GM19395 (cell line): ENCODE results near the gene ANAPC4.
A peak's percentile ranks its signal among the peaks of the same experiment; 100 is the strongest.

Source experiments
- ATAC-seq: cut with Tn5 transposase; IDR thresholded peaks from one replicate; pipeline ENCODE4 v1.9.1; 2021; ENCODE audit warnings: mild to moderate bottlenecking, moderate library complexity; ENCODE audit not compliant: unreplicated experiment

Gene ANAPC4

DNA sequence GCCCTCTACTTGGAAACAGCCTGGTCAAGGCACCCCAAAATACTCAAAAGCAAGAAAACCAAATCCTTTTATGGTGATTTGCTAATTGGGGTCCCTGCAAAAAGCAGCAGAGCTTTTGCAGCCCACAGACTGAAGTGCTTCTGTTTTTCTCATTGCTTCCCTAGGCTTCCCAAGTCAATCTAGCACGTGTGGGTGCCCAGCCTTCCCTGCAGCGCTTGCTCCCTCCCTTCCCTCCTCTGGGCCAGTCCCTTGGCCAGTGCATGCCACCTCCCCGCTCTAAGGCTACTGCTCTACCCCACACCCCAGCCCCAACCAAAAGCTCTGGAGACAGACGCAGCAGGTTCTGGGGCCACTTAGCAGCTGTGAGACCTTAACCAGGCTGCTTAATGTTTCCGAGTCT is 53.6 kb downstream of the ANAPC4 start:
- no peak for ATAC-seq

- ATAC-seq: no peak
Measured at GRCh38 chr4:25433966-25434827, 57.1 kb downstream of the ANAPC4 start.

DNA sequence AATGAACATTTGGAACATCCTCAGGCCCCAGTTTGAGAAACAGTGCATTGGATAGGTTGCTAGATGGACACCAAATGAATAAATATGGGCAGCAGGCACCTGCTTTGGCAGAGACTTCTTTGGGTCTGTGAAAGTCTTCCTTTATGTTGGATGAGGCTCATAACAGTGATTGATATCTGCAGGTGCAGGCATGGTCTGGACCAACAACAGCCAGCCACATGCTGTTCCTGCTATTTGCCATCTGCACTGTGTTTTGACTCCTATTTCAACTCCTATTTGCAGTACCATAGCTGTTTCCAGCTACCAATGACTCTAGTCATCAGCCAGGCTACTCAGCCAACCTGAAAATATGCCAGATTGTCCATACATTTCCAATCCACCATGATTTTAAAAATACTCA is 60.9 kb downstream of the ANAPC4 start:
- ATAC-seq: no peak

GRCh38 chr4:25439918-25440477 is 62.9 kb downstream of the ANAPC4 start:
- ATAC-seq: peak; percentile 94

- ATAC-seq: no peak
Measured at GRCh38 chr4:25440478-25441030, 63.5 kb downstream of the ANAPC4 start.

DNA sequence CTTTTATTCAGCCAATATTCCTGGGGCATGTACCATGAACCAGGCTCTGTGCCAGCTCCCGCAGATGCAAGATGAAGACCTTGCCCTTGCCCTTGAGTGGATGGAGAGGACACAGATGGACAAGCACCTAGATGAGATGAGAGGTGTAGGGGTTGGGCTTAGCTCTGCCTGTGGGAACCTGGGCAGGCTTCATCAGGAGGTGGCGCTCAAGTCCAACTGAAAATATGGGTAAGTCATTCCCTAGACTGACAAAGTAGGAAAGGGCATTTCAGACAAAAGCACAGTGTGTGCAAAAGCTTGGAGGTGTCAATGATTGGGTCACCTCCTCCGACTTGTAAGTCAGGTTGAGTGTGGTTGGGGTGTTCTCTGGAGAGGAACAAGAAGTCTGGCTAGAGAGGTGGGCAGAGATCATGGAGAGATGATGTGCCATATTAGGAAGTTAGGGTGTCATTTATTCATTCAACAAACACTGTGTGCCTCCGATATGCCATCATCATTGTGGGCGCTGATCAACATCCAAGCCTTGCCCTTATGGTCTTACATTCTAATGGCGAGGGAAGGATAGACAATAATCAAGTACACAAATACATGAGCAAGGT is 64.6 kb downstream of the ANAPC4 start:
- ATAC-seq: no peak

DNA sequence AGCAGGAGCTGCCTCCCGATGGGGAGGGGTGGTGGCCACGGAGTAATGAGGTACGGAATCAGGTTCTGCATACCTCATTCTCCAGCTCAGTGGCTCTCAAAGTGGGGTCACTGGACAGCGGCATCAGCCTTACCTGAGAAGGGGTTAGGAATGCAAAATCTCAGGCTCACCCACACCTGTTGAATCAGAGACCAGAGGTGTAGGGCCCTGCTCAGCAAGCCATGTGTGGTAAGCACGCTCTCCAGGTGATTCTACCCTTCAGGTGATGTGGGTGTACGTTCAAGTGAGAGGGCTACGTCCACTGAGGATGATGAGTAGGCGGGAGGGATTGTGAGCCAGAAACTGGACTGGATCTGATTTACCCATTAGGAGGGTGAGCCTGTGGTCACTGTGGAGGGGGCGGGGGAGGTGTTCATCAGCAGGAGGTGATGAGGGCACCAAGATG is 65.8 kb downstream of the ANAPC4 start:
- no peak for ATAC-seq

DNA sequence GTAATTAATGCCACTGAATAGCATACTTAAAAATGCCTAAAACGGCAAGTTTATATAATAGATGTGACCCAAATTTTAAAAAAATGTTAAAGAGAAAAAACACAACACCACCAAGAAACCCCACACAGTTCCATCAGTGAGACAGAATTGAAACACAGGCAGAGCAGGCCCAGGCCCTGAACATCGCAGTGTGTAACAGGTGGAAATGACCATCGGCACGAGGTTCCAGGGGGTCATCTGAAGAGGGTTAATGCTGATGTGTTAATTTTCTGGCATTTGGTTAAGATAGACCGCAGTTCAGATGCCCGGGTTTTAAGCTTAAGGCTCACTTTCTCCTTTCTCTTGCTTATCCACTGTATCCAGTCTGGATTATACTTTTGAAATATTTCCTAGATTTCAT is 66.8 kb downstream of the ANAPC4 start:
- ATAC-seq: no peak

DNA sequence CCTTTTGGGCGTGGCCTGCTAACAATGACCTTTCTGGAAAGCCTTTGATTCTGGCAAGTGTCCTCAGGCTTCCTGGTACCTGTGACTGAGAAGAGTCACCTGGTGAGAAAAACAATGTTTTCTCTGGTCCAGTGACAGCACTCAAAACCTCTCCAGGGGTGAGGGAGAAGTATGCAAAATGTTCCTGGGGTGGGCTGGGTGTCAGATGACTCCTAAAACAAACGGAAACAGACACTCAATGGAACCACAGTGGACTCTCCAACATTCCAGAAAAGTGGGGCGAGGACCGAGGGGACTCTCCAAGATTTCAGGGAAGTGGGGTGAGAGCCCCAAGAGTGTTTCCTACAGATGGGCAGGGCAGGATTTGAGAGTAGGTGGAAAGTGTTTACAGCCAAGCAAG is 69.5 kb downstream of the ANAPC4 start:
- no peak for ATAC-seq

GRCh38 chr4:25448379-25449109 is 71.5 kb downstream of the ANAPC4 start:
- no peak for ATAC-seq

DNA sequence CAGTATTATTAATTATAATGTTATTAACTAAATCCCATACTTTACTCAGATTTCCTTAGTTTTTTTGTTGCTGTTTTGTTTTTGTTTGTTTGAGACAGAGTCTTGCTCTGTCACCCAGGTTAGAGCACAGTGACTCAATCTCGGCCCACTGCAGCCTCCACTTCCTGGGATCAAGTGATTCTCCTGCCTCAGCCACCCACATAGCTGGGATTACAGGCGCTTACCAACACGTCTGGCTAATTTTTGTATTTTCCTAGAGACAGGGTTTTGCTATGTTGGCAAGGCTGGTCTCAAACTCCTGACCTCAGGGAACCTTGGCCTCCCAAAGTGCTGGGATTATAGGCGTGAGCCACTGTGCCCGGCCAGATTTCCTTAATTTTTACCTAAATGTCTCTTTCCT is 72.2 kb downstream of the ANAPC4 start:
- no peak for ATAC-seq

DNA sequence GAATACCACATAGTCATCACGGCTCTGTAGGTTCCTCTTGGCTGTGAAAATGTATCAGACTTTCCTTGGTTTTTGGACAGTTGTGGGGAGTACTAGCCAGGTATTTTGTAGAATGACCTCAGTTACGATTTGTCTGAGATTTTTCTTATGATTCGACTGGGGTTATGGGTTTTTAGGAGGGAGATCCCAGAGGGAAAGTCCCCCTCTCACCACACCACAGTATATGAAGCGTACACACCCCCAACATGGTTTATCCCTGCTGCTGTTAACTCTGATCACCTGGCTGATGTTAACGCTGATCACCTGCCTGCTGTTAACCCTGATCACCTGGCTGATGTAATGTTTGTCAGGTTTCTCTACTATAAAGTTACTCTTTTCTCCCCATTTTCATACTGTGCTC is 72.6 kb downstream of the ANAPC4 start:
- ATAC-seq: peak; percentile 54

GRCh38 chr4:25450491-25450901 is 73.4 kb downstream of the ANAPC4 start:
- no peak for ATAC-seq

DNA sequence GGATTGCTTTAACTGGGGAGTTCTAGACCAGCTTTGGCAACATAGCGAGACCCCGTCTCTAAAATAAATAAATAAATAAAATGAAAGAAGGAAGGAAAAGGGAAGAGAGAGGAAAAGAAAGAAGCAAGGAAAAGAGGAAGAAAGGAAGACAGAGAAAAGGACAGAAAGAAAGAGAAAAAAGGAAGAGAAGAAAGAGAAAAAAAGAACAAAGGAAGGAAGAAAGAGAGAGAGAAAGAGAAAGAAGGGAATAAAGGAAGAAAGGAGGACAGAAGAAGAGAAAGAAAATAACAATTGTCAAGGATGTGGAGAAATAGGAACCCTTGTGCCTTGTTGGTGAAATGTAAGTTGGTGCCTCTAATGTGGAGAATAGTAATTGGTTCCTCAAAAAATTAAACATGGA is 74.6 kb downstream of the ANAPC4 start:
- ATAC-seq: no peak

- no peak for ATAC-seq
Measured at GRCh38 chr4:25452081-25452480, 75.0 kb downstream of the ANAPC4 start.

GRCh38 chr4:25454476-25454875 is 77.4 kb downstream of the ANAPC4 start:
- no peak for ATAC-seq

DNA sequence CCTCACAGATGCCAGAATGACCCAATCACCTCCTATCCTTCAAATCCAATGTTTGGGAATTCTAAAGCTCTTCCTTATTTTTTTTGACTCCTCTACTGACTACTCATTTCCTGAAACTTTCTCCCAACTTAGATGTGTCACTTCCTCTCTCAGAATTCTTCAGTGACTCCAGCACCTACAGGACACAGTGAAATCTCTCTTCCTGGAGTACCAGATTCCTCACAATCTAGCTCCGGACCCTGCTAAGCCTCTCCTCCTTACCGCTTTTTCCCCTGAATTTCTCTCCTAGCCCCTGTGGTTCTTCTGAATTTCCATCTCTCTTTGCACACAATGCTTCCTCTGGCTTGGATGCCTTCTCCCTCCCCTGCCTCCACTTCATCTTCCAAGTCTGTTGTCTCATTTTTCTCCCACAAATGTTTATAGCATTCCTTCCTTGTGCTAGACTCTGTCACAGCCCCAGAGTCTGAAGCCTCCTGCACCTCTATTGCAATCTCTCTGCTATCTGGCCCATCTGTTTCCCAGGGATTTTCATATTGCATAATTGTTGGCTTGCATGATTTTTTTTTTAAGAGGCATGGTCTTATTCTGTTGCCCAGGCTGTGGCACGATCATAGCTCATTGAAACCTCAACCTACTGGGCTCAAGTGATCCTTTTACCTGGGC is 80.1 kb downstream of the ANAPC4 start:
- ATAC-seq: no peak

DNA sequence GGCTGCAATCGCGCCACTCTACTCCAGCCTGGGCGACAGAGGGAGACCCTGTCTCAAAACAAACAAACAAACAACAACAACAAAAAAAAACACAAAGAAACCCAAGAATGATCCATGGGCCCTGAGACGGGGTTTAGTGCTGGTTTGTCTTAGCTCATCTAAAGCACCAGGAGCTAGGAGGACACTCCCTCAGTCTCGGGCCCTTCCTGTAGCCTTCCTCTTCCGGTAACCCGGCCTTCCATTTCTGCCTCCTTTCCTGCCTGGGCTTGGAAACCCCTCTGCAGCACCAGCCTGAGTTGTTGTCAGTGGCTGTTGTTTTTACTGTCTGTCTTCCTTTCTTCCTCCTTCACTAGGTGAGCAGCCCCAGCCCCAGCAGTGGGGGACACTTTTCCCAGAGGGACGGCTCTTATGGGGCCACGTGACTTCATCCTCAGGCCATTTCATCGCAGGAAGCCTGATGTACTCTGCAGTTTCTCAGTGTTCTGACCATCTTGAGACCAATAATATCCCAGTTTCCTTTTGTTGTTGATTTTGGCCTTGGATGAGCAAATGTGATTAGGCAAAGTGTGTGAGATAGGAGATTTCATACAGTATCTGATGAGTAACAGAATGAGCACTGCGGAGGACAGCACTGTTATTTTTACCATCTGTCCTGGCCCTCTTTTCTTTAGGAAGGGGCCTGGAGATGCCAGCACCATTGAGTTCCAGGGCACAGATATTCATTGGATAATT is 90.1 kb downstream of the ANAPC4 start:
- no peak for ATAC-seq

DNA sequence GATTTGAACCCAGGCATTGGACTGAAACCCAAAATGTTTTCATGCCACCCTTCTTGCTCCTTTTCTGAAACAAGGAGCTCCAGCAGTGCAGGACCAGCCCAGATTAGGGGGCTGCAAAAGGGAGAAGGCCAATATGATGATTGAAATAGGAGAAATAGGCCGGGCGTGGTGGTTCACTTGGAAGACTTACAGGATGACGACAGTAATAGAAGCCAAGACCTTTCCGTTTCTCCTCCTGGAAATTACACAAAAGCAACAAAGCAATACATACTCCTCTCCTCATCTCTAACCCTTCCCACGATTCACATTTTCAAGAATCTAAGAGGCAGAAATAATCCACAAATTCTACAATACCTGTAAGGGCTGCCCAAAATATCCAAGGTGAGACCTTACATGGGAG is 90.8 kb downstream of the ANAPC4 start:
- no peak for ATAC-seq
